NCI-H2196 (cell line): Measurements from ENCODE around the gene GSTA1.
"Not testable (repeated sequence)": the region's sequence is repeated elsewhere in the genome, so short reads cannot be mapped to it uniquely, and the experiment has no call there.

Source experiments
- DNase-seq: peaks from one replicate; lab custom pipeline; 2025; ENCODE audit not compliant: unreplicated experiment; lab: John Stamatoyannopoulos, UW

GSTA1 gene

GRCh38 chr6:52809777-52810176 is 6.2 kb upstream of the GSTA1 start:
- DNase-seq = not testable (repeated sequence)

- no peak for DNase-seq
Measured at GRCh38 chr6:52808660-52809059, 5.0 kb upstream of the GSTA1 start.

- DNase-seq = no peak
Measured at GRCh38 chr6:52802806-52803205, 810 bp downstream of the GSTA1 start.

- DNase-seq = no peak
Measured at GRCh38 chr6:52801188-52801841, 2.3 kb downstream of the GSTA1 start.

- DNase-seq = not testable (repeated sequence)
Measured at GRCh38 chr6:52799272-52799671, 4.3 kb downstream of the GSTA1 start.

GRCh38 chr6:52794366-52794765 is 9.2 kb downstream of the GSTA1 start:
- not testable (repeated sequence) for DNase-seq

- DNase-seq = no peak
Measured at GRCh38 chr6:52790861-52791260, 12.8 kb downstream of the GSTA1 start.

GRCh38 chr6:52789658-52790057 is 14.0 kb downstream of the GSTA1 start:
- DNase-seq = not testable (repeated sequence)

- no peak for DNase-seq
Measured at GRCh38 chr6:52788478-52788877, 15.1 kb downstream of the GSTA1 start.

- no peak for DNase-seq
Measured at GRCh38 chr6:52787917-52788316, 15.7 kb downstream of the GSTA1 start.

- DNase-seq = no peak
Measured at GRCh38 chr6:52786249-52786956, 17.2 kb downstream of the GSTA1 start.

- not testable (repeated sequence) for DNase-seq
Measured at GRCh38 chr6:52782696-52783274, 20.8 kb downstream of the GSTA1 start.

GRCh38 chr6:52782209-52782608 is 21.4 kb downstream of the GSTA1 start:
- not testable (repeated sequence) for DNase-seq

GRCh38 chr6:52779237-52779636 is 24.4 kb downstream of the GSTA1 start:
- no peak for DNase-seq

- DNase-seq = not testable (repeated sequence)
Measured at GRCh38 chr6:52776711-52777351, 26.8 kb downstream of the GSTA1 start.

GRCh38 chr6:52769399-52769798 is 34.2 kb downstream of the GSTA1 start:
- not testable (repeated sequence) for DNase-seq

- not testable (repeated sequence) for DNase-seq
Measured at GRCh38 chr6:52767658-52768057, 36.0 kb downstream of the GSTA1 start.

GRCh38 chr6:52763322-52763916 is 40.2 kb downstream of the GSTA1 start, which contains the start of gene GSTA2:
TSS of gene GSTA2 (minus strand) at chr6:52763475. CDS start at chr6:52757947, 5,528 bp downstream.
- not testable (repeated sequence) for DNase-seq

GRCh38 chr6:52761673-52762491 is 41.7 kb downstream of the GSTA1 start:
- DNase-seq = not testable (repeated sequence)

- no peak for DNase-seq
Measured at GRCh38 chr6:52760105-52760765, 43.4 kb downstream of the GSTA1 start.
